GM23338 (cell line): ENCODE measurements around the gene SLC9A1. TPM values are rescaled to one million over a fixed set of nuclear protein-coding genes. Genes with fewer than 3 reads are reported as not detected.
A peak's percentile ranks its signal among the peaks of the same experiment; 100 is the strongest.

Source experiments
- ATAC-seq: fragments of 200-7000 bp; cut with Tn5 transposase; 3 replicates; pipeline ENCODE4 v1.9.1; 2020
- DNase-seq: peaks from one replicate; pipeline ENCODE4 v3.0.0-alpha.2; 2015; ENCODE audit warnings: low spot score
- H2AFZ ChIP-seq: fragments of 200-600 bp; sonication (generic); 2 replicates; pipeline ENCODE4 v1.8.0; 2016; ENCODE audit warnings: antibody characterized with exemption, mild to moderate bottlenecking, moderate library complexity
- H3F3A ChIP-seq: fragments of 200-600 bp; sonication (generic); replicated peaks from 2 replicates; pipeline ENCODE4 v1.8.0; 2017; ENCODE audit warnings: antibody characterized with exemption, mixed run types, low read depth
- H3K27ac ChIP-seq: fragments of 200-600 bp; sonication (generic); 2 replicates; pipeline ENCODE4 v1.6.1; 2016; ENCODE audit warnings: low read depth
- H3K27me3 ChIP-seq: fragments of 200-600 bp; sonication (generic); 2 replicates; pipeline ENCODE4 v1.8.0; 2016; ENCODE audit warnings: mild to moderate bottlenecking, mixed run types, moderate library complexity; ENCODE audit not compliant: insufficient read depth
- H3K36me3 ChIP-seq: fragments of 200-600 bp; sonication (generic); 2 replicates; pipeline ENCODE4 v1.8.0; 2016; ENCODE audit warnings: mild to moderate bottlenecking; ENCODE audit not compliant: insufficient read depth
- H3K4me1 ChIP-seq: fragments of 200-600 bp; sonication (generic); 2 replicates; pipeline ENCODE4 v1.8.0; 2016; ENCODE audit warnings: mild to moderate bottlenecking, moderate library complexity; ENCODE audit not compliant: insufficient read depth
- H3K4me2 ChIP-seq: fragments of 200-600 bp; sonication (generic); 2 replicates; pipeline ENCODE4 v1.7.1; 2017; ENCODE audit warnings: mixed run types
- H3K4me3 ChIP-seq: fragments of 200-600 bp; sonication (generic); 2 replicates; pipeline ENCODE4 v1.6.1; 2016; ENCODE audit warnings: mixed run types
- H3K79me2 ChIP-seq: fragments of 200-600 bp; sonication (generic); replicated peaks from 2 replicates; pipeline ENCODE4 v1.8.0; 2017; ENCODE audit warnings: mild to moderate bottlenecking; ENCODE audit not compliant: insufficient read depth
- H3K9me2 ChIP-seq: fragments of 200-600 bp; sonication (generic); 2 replicates; pipeline ENCODE4 v1.8.0; 2017; ENCODE audit not compliant: insufficient read depth
- H4K20me1 ChIP-seq: fragments of 200-600 bp; sonication (generic); replicated peaks from 2 replicates; pipeline ENCODE4 v1.8.0; 2017; ENCODE audit warnings: mild to moderate bottlenecking; ENCODE audit not compliant: insufficient read depth
- H3K27ac Mint-ChIP-seq: 2 replicates; pipeline ENCODE4 v1.8.0; 2020; ENCODE audit warnings: inconsistent platforms, mild to moderate bottlenecking, moderate library complexity, mixed read lengths
- H3K27me3 Mint-ChIP-seq: 3 replicates; pipeline ENCODE4 v1.8.0; 2022; ENCODE audit warnings: low read depth, mild to moderate bottlenecking, moderate library complexity, mixed read lengths, inconsistent platforms; ENCODE audit not compliant: insufficient read depth, poor library complexity
- H3K36me3 Mint-ChIP-seq: 3 replicates; pipeline ENCODE4 v1.8.0; 2021; ENCODE audit warnings: low read depth, mild to moderate bottlenecking, inconsistent platforms, moderate library complexity, mixed read lengths
- H3K4me1 Mint-ChIP-seq: 3 replicates; pipeline ENCODE4 v1.8.0; 2020; ENCODE audit warnings: mild to moderate bottlenecking, inconsistent platforms, mixed read lengths
- H3K4me3 Mint-ChIP-seq: 3 replicates; pipeline ENCODE4 v1.8.0; 2021; ENCODE audit warnings: moderate library complexity, mild to moderate bottlenecking, inconsistent platforms, mixed read lengths
- H3K9me3 Mint-ChIP-seq: 3 replicates; pipeline ENCODE4 v1.8.0; 2020; ENCODE audit warnings: moderate library complexity, mild to moderate bottlenecking, inconsistent platforms, mixed read lengths
- CREB1 ChIP-seq: fragments of 250-450 bp; sonication (Bioruptor Pico); IDR thresholded peaks from 2 replicates; pipeline ENCODE4 v1.5.0; 2020; ENCODE audit warnings: low read depth, mild to moderate bottlenecking, moderate library complexity
- JUNB ChIP-seq: IDR thresholded peaks from one replicate; pipeline ENCODE4 v1.6.1; 2016; ENCODE audit warnings: antibody characterized with exemption; ENCODE audit not compliant: unreplicated experiment
- NANOG ChIP-seq: IDR thresholded peaks from 2 replicates; pipeline ENCODE4 v1.6.1; 2016; ENCODE audit warnings: antibody characterized with exemption, borderline replicate concordance
- POLR2AphosphoS5 ChIP-seq: IDR thresholded peaks from 2 replicates; pipeline ENCODE4 v1.6.1; 2016; ENCODE audit warnings: antibody characterized with exemption, low read depth
- REST ChIP-seq: IDR thresholded peaks from one replicate; pipeline ENCODE4 v1.6.1; 2018; ENCODE audit warnings: antibody characterized with exemption; ENCODE audit not compliant: unreplicated experiment
- STAT1 ChIP-seq: IDR thresholded peaks from one replicate; pipeline ENCODE4 v1.6.1; 2016; ENCODE audit warnings: antibody characterized with exemption; ENCODE audit not compliant: unreplicated experiment
- polyA plus RNA-seq: library from polyadenylated mRNA; unstranded; fragments of >200 nt; fragmentation: Nextera tagmentation; extraction: Ambion mirVana; gene quantifications from 2 replicates; pipeline ENCODE4 v1.2.1, GENCODE V29; 2016
- total RNA-seq: library from RNA; depleted of rRNA; stranded (reverse); fragments of >200 nt; shearing (Covaris generic); gene quantifications from 2 replicates; pipeline ENCODE4 v1.2.3, GENCODE V29; 2014
- TF ChIP-seq, protein P1 (sequence below): fragments of 250-450 bp; sonication (Bioruptor Pico); IDR thresholded peaks from 2 replicates; pipeline ENCODE4 v1.5.0; 2020; ENCODE audit warnings: mild to moderate bottlenecking, moderate library complexity
- TF ChIP-seq, protein P2 (sequence below): IDR thresholded peaks from 2 replicates; pipeline ENCODE4 v1.6.1; 2016; ENCODE audit warnings: antibody characterized with exemption

The SLC9A1 gene
- total and polyA plus RNA-seq, 2 experiments from 2014 or later = 10.4 to 22.3 TPM

GRCh38 chr1:27154469-27154990 is 395 bp downstream of the SLC9A1 start:
- no peaks in the 10 kb centered on the region for H3K9me2 ChIP-seq
- peak overlapping the region; percentile 78 for H3K27ac ChIP-seq
- peak overlapping the region; percentile 86 for H3K4me3 ChIP-seq
- no peaks in the 10 kb centered on the region for H3K27me3 ChIP-seq
- no peak for DNase-seq
- no peaks in the 10 kb centered on the region; the same call in 2 of the 3 replicates for H3K36me3 Mint-ChIP-seq
- H3K4me2 ChIP-seq = peak overlapping the region; percentile 97
- H3K27ac Mint-ChIP-seq = peak overlapping the region; percentile 93
- H3K4me1 ChIP-seq = peaks cover 18% of the 10 kb centered on the region
- no peak for ATAC-seq
- TF ChIP-seq JUNB = no peak
- no peaks in the 10 kb centered on the region for H3F3A ChIP-seq
- H3K9me3 Mint-ChIP-seq = no peaks in the 10 kb centered on the region
- H2AFZ ChIP-seq = peak overlapping the region; percentile 89; the same call in 1 of the 2 replicates
- peaks cover 32% of the 10 kb centered on the region for H3K79me2 ChIP-seq
- peaks cover 28% of the 10 kb centered on the region for H3K4me1 Mint-ChIP-seq
- H3K27me3 Mint-ChIP-seq = peaks cover 8% of the 10 kb centered on the region
- no peaks in the 10 kb centered on the region; the same call in 1 of the 2 replicates for H4K20me1 ChIP-seq
- peak overlapping the region; percentile 90 for H3K4me3 Mint-ChIP-seq
- no peaks in the 10 kb centered on the region for H3K36me3 ChIP-seq

DNA sequence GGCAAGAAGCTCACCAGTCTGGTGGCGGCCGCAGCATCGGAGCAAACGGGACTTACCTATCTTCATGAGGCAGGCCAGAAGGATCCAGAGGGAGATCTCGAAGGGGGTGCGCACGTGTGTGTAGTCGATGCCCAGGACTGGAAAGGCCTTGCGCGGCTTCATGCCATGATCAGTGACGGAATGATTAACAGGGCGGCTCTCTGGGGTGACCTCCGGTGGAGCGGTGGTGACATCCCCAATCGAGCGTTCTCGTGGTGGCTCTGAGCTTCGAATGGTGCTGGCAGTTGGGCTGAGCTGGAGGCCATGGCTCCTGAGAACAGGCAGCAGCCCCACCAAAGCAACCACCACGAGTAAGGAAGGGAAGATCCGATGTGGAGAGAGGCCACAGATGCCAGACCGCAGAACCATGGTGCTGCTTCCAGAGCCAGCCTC is 982 bp downstream of the SLC9A1 start:
- peak overlapping the region; percentile 90 for H3K4me3 Mint-ChIP-seq
- H2AFZ ChIP-seq = 0 out of 2 replicates have a peak overlapping the region, but pooled peaks have one; percentile 89
- peaks cover 32% of the 10 kb centered on the region for H3K79me2 ChIP-seq
- ATAC-seq (no peak; the same call in 2 of the 3 replicates), DNase-seq (no peak)
- H3K36me3 ChIP-seq = no peaks in the 10 kb centered on the region
- no peaks in the 10 kb centered on the region; the same call in 1 of the 2 replicates for H4K20me1 ChIP-seq
- H3K9me2 ChIP-seq = no peaks in the 10 kb centered on the region
- H3K27me3 Mint-ChIP-seq = peaks cover 8% of the 10 kb centered on the region
- no peak overlapping the region for H3K27ac ChIP-seq
- TF ChIP-seq, protein P1, sequence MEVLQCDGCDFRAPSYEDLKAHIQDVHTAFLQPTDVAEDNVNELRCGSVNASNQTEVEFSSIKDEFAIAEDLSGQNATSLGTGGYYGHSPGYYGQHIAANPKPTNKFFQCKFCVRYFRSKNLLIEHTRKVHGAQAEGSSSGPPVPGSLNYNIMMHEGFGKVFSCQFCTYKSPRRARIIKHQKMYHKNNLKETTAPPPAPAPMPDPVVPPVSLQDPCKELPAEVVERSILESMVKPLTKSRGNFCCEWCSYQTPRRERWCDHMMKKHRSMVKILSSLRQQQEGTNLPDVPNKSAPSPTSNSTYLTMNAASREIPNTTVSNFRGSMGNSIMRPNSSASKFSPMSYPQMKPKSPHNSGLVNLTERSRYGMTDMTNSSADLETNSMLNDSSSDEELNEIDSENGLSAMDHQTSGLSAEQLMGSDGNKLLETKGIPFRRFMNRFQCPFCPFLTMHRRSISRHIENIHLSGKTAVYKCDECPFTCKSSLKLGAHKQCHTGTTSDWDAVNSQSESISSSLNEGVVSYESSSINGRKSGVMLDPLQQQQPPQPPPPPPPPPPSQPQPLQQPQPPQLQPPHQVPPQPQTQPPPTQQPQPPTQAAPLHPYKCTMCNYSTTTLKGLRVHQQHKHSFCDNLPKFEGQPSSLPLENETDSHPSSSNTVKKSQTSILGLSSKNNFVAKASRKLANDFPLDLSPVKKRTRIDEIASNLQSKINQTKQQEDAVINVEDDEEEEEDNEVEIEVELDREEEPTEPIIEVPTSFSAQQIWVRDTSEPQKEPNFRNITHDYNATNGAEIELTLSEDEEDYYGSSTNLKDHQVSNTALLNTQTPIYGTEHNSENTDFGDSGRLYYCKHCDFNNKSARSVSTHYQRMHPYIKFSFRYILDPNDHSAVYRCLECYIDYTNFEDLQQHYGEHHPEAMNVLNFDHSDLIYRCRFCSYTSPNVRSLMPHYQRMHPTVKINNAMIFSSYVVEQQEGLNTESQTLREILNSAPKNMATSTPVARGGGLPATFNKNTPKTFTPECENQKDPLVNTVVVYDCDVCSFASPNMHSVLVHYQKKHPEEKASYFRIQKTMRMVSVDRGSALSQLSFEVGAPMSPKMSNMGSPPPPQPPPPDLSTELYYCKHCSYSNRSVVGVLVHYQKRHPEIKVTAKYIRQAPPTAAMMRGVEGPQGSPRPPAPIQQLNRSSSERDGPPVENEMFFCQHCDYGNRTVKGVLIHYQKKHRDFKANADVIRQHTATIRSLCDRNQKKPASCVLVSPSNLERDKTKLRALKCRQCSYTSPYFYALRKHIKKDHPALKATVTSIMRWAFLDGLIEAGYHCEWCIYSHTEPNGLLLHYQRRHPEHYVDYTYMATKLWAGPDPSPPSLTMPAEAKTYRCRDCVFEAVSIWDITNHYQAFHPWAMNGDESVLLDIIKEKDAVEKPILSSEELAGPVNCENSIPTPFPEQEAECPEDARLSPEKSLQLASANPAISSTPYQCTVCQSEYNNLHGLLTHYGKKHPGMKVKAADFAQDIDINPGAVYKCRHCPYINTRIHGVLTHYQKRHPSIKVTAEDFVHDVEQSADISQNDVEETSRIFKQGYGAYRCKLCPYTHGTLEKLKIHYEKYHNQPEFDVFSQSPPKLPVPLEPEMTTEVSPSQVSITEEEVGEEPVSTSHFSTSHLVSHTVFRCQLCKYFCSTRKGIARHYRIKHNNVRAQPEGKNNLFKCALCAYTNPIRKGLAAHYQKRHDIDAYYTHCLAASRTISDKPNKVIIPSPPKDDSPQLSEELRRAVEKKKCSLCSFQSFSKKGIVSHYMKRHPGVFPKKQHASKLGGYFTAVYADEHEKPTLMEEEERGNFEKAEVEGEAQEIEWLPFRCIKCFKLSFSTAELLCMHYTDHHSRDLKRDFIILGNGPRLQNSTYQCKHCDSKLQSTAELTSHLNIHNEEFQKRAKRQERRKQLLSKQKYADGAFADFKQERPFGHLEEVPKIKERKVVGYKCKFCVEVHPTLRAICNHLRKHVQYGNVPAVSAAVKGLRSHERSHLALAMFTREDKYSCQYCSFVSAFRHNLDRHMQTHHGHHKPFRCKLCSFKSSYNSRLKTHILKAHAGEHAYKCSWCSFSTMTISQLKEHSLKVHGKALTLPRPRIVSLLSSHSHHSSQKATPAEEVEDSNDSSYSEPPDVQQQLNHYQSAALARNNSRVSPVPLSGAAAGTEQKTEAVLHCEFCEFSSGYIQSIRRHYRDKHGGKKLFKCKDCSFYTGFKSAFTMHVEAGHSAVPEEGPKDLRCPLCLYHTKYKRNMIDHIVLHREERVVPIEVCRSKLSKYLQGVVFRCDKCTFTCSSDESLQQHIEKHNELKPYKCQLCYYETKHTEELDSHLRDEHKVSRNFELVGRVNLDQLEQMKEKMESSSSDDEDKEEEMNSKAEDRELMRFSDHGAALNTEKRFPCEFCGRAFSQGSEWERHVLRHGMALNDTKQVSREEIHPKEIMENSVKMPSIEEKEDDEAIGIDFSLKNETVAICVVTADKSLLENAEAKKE (CRISPR knock-in tag) = no peak
- TF ChIP-seq, protein P2, sequence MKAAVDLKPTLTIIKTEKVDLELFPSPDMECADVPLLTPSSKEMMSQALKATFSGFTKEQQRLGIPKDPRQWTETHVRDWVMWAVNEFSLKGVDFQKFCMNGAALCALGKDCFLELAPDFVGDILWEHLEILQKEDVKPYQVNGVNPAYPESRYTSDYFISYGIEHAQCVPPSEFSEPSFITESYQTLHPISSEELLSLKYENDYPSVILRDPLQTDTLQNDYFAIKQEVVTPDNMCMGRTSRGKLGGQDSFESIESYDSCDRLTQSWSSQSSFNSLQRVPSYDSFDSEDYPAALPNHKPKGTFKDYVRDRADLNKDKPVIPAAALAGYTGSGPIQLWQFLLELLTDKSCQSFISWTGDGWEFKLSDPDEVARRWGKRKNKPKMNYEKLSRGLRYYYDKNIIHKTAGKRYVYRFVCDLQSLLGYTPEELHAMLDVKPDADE = no peak
- no peak for TF ChIP-seq POLR2AphosphoS5
- no peak for TF ChIP-seq NANOG
- TF ChIP-seq REST = no peak
- TF ChIP-seq CREB1 (CRISPR knock-in tag) = no peak
- no peak for TF ChIP-seq STAT1
- peaks cover 28% of the 10 kb centered on the region for H3K4me1 Mint-ChIP-seq
- H3K4me1 ChIP-seq = peaks cover 18% of the 10 kb centered on the region
- peak overlapping the region; percentile 97 for H3K4me2 ChIP-seq
- no peak overlapping the region for H3K27ac Mint-ChIP-seq
- no peaks in the 10 kb centered on the region; the same call in 2 of the 3 replicates for H3K36me3 Mint-ChIP-seq
- H3K9me3 Mint-ChIP-seq = no peaks in the 10 kb centered on the region
- H3K4me3 ChIP-seq = peak overlapping the region; percentile 86
- no peaks in the 10 kb centered on the region for H3K27me3 ChIP-seq
- H3F3A ChIP-seq = no peaks in the 10 kb centered on the region
